Gastrocnemius medialis (tissue), 4 donors: ENCODE data around the gene EBLN2.

Experiments
- POLR2A ChIP-seq, 2 donors: fragments of 450-650 bp; IDR thresholded peaks; one replicate each; pipeline ENCODE4 v1.6.1; 2017; ENCODE audit warnings: antibody characterized with exemption in 2 of 2, mild to moderate bottlenecking in 2 of 2, moderate library complexity in 2 of 2
- TF ChIP-seq, protein P1 (sequence below), 5 experiments: fragments of 450-650 bp in 3 of 5; fragments of 200-600 bp in 2 of 5; sonication (generic) in 2 of 5; IDR thresholded peaks in 4 of 5; conservative IDR thresholded peaks in 1 of 5; 1 replicate in 4 of 5; 2 replicates in 1 of 5; pipeline ENCODE4 v1.5.1; 2016 to 2019; ENCODE audit warnings: antibody characterized with exemption in 5 of 5, mild to moderate bottlenecking in 3 of 5, moderate library complexity in 3 of 5

DNA sequence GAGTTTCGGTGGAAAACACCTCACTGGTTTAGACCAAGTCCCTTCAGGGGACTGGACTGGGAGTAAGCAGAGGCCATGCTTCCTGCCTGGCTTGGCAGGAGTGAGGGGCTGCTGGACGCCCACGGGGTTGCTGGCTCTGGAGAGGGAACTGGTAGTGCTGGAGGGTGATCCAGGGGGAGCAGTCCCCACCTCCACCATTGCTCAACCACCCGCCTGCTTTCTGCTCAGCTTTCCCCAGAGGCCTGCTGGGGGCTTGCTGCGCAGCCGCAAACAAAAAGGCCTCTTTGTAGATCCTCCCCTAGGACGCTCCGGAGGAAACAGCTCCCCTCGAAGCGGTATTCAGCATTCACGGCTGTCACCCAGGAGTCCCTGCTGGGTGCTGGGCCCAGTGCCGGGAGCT is 33.5 kb downstream of the EBLN2 start:
- TF ChIP-seq, protein P1, sequence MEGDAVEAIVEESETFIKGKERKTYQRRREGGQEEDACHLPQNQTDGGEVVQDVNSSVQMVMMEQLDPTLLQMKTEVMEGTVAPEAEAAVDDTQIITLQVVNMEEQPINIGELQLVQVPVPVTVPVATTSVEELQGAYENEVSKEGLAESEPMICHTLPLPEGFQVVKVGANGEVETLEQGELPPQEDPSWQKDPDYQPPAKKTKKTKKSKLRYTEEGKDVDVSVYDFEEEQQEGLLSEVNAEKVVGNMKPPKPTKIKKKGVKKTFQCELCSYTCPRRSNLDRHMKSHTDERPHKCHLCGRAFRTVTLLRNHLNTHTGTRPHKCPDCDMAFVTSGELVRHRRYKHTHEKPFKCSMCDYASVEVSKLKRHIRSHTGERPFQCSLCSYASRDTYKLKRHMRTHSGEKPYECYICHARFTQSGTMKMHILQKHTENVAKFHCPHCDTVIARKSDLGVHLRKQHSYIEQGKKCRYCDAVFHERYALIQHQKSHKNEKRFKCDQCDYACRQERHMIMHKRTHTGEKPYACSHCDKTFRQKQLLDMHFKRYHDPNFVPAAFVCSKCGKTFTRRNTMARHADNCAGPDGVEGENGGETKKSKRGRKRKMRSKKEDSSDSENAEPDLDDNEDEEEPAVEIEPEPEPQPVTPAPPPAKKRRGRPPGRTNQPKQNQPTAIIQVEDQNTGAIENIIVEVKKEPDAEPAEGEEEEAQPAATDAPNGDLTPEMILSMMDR (IDR thresholded peaks at IDR 0.05 in 4 of 5, conservative IDR thresholded peaks at IDR 0.05 in 1 of 5), result no peak
- TF ChIP-seq POLR2A (IDR thresholded peaks at IDR 0.05), result no peak
